HG03558 (cell line): Measurements from ENCODE around the gene KCNMA1.

Source experiments
- ATAC-seq: cut with Tn5 transposase; IDR thresholded peaks from one replicate; pipeline ENCODE4 v1.9.1; 2021; ENCODE audit warnings: moderate number of reproducible peaks; ENCODE audit not compliant: unreplicated experiment; ENCODE audit errors: extremely low read depth

Gene KCNMA1

GRCh38 chr10:77120666-77121376 lies 516.8 kb downstream of the KCNMA1 start:
- no peak for ATAC-seq

- ATAC-seq, result no peak
Measured at GRCh38 chr10:77120012-77120411, 517.6 kb downstream of the KCNMA1 start.

GRCh38 chr10:77118603-77119282 lies 518.9 kb downstream of the KCNMA1 start:
- ATAC-seq, result no peak

GRCh38 chr10:77117501-77117900 lies 520.1 kb downstream of the KCNMA1 start:
- ATAC-seq, result no peak

- no peak for ATAC-seq
Measured at GRCh38 chr10:77116904-77117303, 520.7 kb downstream of the KCNMA1 start.

- no peak for ATAC-seq
Measured at GRCh38 chr10:77114181-77114821, 523.3 kb downstream of the KCNMA1 start.

- no peak for ATAC-seq
Measured at GRCh38 chr10:77111611-77112550, 525.7 kb downstream of the KCNMA1 start.

- no peak for ATAC-seq
Measured at GRCh38 chr10:77110757-77111156, 526.9 kb downstream of the KCNMA1 start.

GRCh38 chr10:77109351-77109994 lies 528.1 kb downstream of the KCNMA1 start:
- no peak for ATAC-seq

GRCh38 chr10:77106676-77107075 lies 530.9 kb downstream of the KCNMA1 start:
- ATAC-seq, result no peak

GRCh38 chr10:77105761-77106221 lies 531.8 kb downstream of the KCNMA1 start:
- no peak for ATAC-seq

GRCh38 chr10:77104459-77104980 lies 533.1 kb downstream of the KCNMA1 start:
- ATAC-seq, result no peak

- no peak for ATAC-seq
Measured at GRCh38 chr10:77103213-77103612, 534.4 kb downstream of the KCNMA1 start.

- no peak for ATAC-seq
Measured at GRCh38 chr10:77101341-77101740, 536.3 kb downstream of the KCNMA1 start.

GRCh38 chr10:77099136-77099535 lies 538.5 kb downstream of the KCNMA1 start:
- no peak for ATAC-seq

- no peak for ATAC-seq
Measured at GRCh38 chr10:77097625-77098024, 540.0 kb downstream of the KCNMA1 start.

- ATAC-seq, result no peak
Measured at GRCh38 chr10:77093126-77093525, 544.5 kb downstream of the KCNMA1 start.

- ATAC-seq, result no peak
Measured at GRCh38 chr10:77091597-77092165, 545.9 kb downstream of the KCNMA1 start.
